ENCODE results near the gene PEPD.

PEPD gene

GRCh38 chr19:33430674-33431277 lies 90.8 kb downstream of the PEPD start:
- DNase-seq (ENCODE audit: low read depth, low spot score) = no peak
- no peak overlapping the region for H3K27ac ChIP-seq

- no peak overlapping the region for H3K27ac ChIP-seq
- no peak for DNase-seq (ENCODE audit: low read depth, low spot score)
Measured at GRCh38 chr19:33429891-33430673, 91.5 kb downstream of the PEPD start.

GRCh38 chr19:33428627-33429125 lies 92.9 kb downstream of the PEPD start:
- DNase-seq (ENCODE audit: low read depth, low spot score) = no peak

GRCh38 chr19:33427801-33428626 lies 93.6 kb downstream of the PEPD start:
- DNase-seq (ENCODE audit: low read depth, low spot score) = no peak
- H3K27ac ChIP-seq = no peak overlapping the region

More at GRCh38 chr19:33428627-33429125, 92.9 kb downstream of the PEPD start:
- no peak overlapping the region for H3K27ac ChIP-seq

GRCh38 chr19:33426621-33427361 lies 94.8 kb downstream of the PEPD start:
- DNase-seq (ENCODE audit: low read depth, low spot score) = no peak

GRCh38 chr19:33424181-33424580 lies 97.4 kb downstream of the PEPD start:
- H3K27ac ChIP-seq = no peak overlapping the region
- no peak for DNase-seq (ENCODE audit: low read depth, low spot score)

More at GRCh38 chr19:33426621-33427361, 94.8 kb downstream of the PEPD start:
- no peak overlapping the region for H3K27ac ChIP-seq

GRCh38 chr19:33422369-33423180 lies 99.0 kb downstream of the PEPD start:
- no peak for DNase-seq (ENCODE audit: low read depth, low spot score)
- no peak overlapping the region for H3K27ac ChIP-seq

- no peak for DNase-seq (ENCODE audit: low read depth, low spot score)
- H3K27ac ChIP-seq = no peak overlapping the region
Measured at GRCh38 chr19:33421368-33421767, 100.2 kb downstream of the PEPD start.

GRCh38 chr19:33420821-33421220 lies 100.8 kb downstream of the PEPD start:
- H3K27ac ChIP-seq = no peak overlapping the region
- DNase-seq (ENCODE audit: low read depth, low spot score) = no peak

GRCh38 chr19:33419788-33420130 lies 101.8 kb downstream of the PEPD start:
- no peak overlapping the region for H3K27ac ChIP-seq
- no peak for DNase-seq (ENCODE audit: low read depth, low spot score)

GRCh38 chr19:33418871-33419787 lies 102.5 kb downstream of the PEPD start:
- DNase-seq (ENCODE audit: low read depth, low spot score) = no peak
- H3K27ac ChIP-seq = no peak overlapping the region

- no peak for DNase-seq (ENCODE audit: low read depth, low spot score)
- no peak overlapping the region for H3K27ac ChIP-seq
Measured at GRCh38 chr19:33418461-33418860, 103.1 kb downstream of the PEPD start.

GRCh38 chr19:33417751-33418150 lies 103.8 kb downstream of the PEPD start:
- no peak for DNase-seq (ENCODE audit: low read depth, low spot score)
- H3K27ac ChIP-seq = no peak overlapping the region

- DNase-seq (ENCODE audit: low read depth, low spot score) = no peak
- no peak overlapping the region for H3K27ac ChIP-seq
Measured at GRCh38 chr19:33416307-33417215, 105.0 kb downstream of the PEPD start.

GRCh38 chr19:33414667-33415605 lies 106.7 kb downstream of the PEPD start:
- DNase-seq (ENCODE audit: low read depth, low spot score) = no peak
- H3K27ac ChIP-seq = no peak overlapping the region
